K562 (cell line): Measurements from ENCODE around the gene ADGRG1. TPM values are rescaled to one million over a fixed set of nuclear protein-coding genes. Genes with fewer than 3 reads are reported as not detected.

Experiments
- ATAC-seq: fragments of 200-7000 bp; cut with Tn5 transposase; 3 replicates; pipeline ENCODE4 v1.9.1; 2020; ENCODE audit warnings: moderate library complexity
- BruUV-seq: library from RNA; stranded (reverse); fragments of 400-500 nt; replicated peaks from 2 replicates; lab custom pipeline; 2021; lab: Mats Ljungman, UMichigan
- CTCF ChIA-PET: fragments of 300-600 bp; formaldehyde crosslinking; extraction: SDS; loops from one replicate; lab custom pipeline; 2021; ENCODE audit warnings: low intra/inter-chr PET ratio; lab: Yijun Ruan, JAX
- POLR2A ChIA-PET: fragments of 300-600, 350-650 bp; sonication (Branson Sonifier 250); formaldehyde crosslinking; extraction: SDS; loops from one replicate; lab custom pipeline; 2021; ENCODE audit warnings: antibody characterized with exemption, inconsistent platforms; lab: Yijun Ruan, JAX
- DNase-seq, 4 experiments: peaks; one replicate each; pipeline versions ENCODE4 v3.0.0 to v3.0.0-alpha.2; 2011 to 2018; ENCODE audit warnings: low spot score in 3 of 4, mixed read lengths in 3 of 4; ENCODE audit errors: extremely low read depth in 1 of 4
- FAIRE-seq: peaks from 2 replicates; lab custom pipeline; 2011; peaks lifted over from hg19 to GRCh38; lab: Jason Lieb, UNC
- H2AFZ ChIP-seq: 2 replicates; pipeline ENCODE4 v1.6.0; 2011; ENCODE audit warnings: low read depth, low read length, control low read depth, inconsistent platforms
- H3K27ac ChIP-seq: fragments of 200-600 bp; 3 replicates; pipeline ENCODE4 v1.8.0; 2011; ENCODE audit warnings: low read depth, mild to moderate bottlenecking, control low read depth, inconsistent platforms, low read length, moderate library complexity, mixed read lengths; ENCODE audit errors: extremely low read depth
- H3K27me3 ChIP-seq, 2 experiments: fragments of 300-600 bp in 1 of 2; 2 replicates in 1 of 2; 3 replicates in 1 of 2; pipeline versions ENCODE4 v1.6.0 to v1.8.0; 2011; ENCODE audit warnings: inconsistent platforms in 2 of 2, low read length in 2 of 2, mild to moderate bottlenecking in 1 of 2, mixed read lengths in 1 of 2, moderate library complexity in 1 of 2; ENCODE audit not compliant: control insufficient read depth in 2 of 2, insufficient read depth in 2 of 2
- H3K36me3 ChIP-seq: fragments of 300-600 bp; 3 replicates; pipeline ENCODE4 v1.8.0; 2011; ENCODE audit warnings: mild to moderate bottlenecking, low read length, inconsistent platforms; ENCODE audit not compliant: control insufficient read depth, insufficient read depth
- H3K4me1 ChIP-seq, 2 experiments: fragments of 200-600 bp in 1 of 2; replicated peaks in 1 of 2; 2 replicates in 1 of 2; 3 replicates in 1 of 2; pipeline versions ENCODE4 v1.5.1 to v1.8.0; 2011; ENCODE audit warnings: inconsistent platforms in 2 of 2, low read length in 2 of 2, mild to moderate bottlenecking in 1 of 2, mixed read lengths in 1 of 2, moderate library complexity in 1 of 2; ENCODE audit not compliant: control insufficient read depth in 2 of 2, insufficient read depth in 2 of 2
- H3K4me2 ChIP-seq: 2 replicates; pipeline ENCODE4 v1.6.1; 2011; ENCODE audit warnings: low read length, control low read depth, inconsistent platforms, mixed read lengths; ENCODE audit not compliant: insufficient read depth
- H3K4me3 ChIP-seq: fragments of 200-600 bp; sonication (generic), shearing (Covaris generic); 2 replicates; pipeline ENCODE4 v1.5.1; 2016; ENCODE audit warnings: control low read depth, inconsistent platforms
- H3K79me2 ChIP-seq: fragments of 200-600 bp; 3 replicates; pipeline ENCODE4 v1.8.0; 2011; ENCODE audit warnings: low read length, inconsistent platforms; ENCODE audit not compliant: control insufficient read depth, insufficient read depth
- H3K9ac ChIP-seq, 2 experiments: 2 replicates each; pipeline versions ENCODE4 v1.6.0 to v1.6.1; 2011; ENCODE audit warnings: low read depth in 2 of 2, low read length in 2 of 2, control low read depth in 1 of 2, inconsistent platforms in 1 of 2, mild to moderate bottlenecking in 1 of 2, mixed read lengths in 1 of 2; ENCODE audit not compliant: insufficient read depth in 1 of 2
- H3K9me1 ChIP-seq: one replicate; pipeline ENCODE4 v1.6.0; 2011; ENCODE audit warnings: inconsistent platforms, mild to moderate bottlenecking, low read length, moderate library complexity; ENCODE audit not compliant: control insufficient read depth, insufficient read depth
- H3K9me3 ChIP-seq: replicated peaks from 2 replicates; pipeline ENCODE4 v1.5.1; 2011; ENCODE audit warnings: low read depth, low read length, inconsistent platforms; ENCODE audit not compliant: control insufficient read depth, insufficient read depth
- H4K20me1 ChIP-seq: replicated peaks from 2 replicates; pipeline ENCODE4 v1.6.1; 2011; ENCODE audit warnings: low read length, inconsistent platforms, mixed read lengths; ENCODE audit not compliant: control insufficient read depth, insufficient read depth
- GATA2 ChIP-seq: sonication (generic); formaldehyde crosslinking; IDR thresholded peaks from 2 replicates; pipeline ENCODE4 v1.4.0; 2020; ENCODE audit warnings: mild to moderate bottlenecking, missing genetic modification reagents
- MCM5 ChIP-seq: fragments of 450-650 bp; IDR thresholded peaks from 2 replicates; pipeline ENCODE4 v1.6.1; 2016; ENCODE audit warnings: low read depth
- MXI1 ChIP-seq: IDR thresholded peaks from 2 replicates; pipeline ENCODE4 v1.6.1; 2011; ENCODE audit warnings: low read depth, mild to moderate bottlenecking, improper control_type of control experiment, low read length
- MYNN ChIP-seq, 2 experiments: sonication (generic); formaldehyde crosslinking in 1 of 2; IDR thresholded peaks; 2 replicates each; pipeline versions ENCODE4 v1.5.0 to v1.6.1; 2016 to 2020; ENCODE audit warnings: antibody characterized with exemption in 1 of 2, missing genetic modification reagents in 1 of 2
- NRF1 ChIP-seq, 2 experiments: fragments of 450-650 bp; IDR thresholded peaks in 1 of 2; conservative IDR thresholded peaks in 1 of 2; 2 replicates each; pipeline ENCODE4 v1.6.1; 2014; ENCODE audit warnings: mild to moderate bottlenecking in 2 of 2
- TCF7 ChIP-seq: sonication (generic); IDR thresholded peaks from 2 replicates; pipeline ENCODE4 v1.6.1; 2016; ENCODE audit warnings: antibody characterized with exemption, borderline replicate concordance
- YY1 ChIP-seq, 3 experiments: IDR thresholded peaks; 2 replicates each; pipeline ENCODE4 v1.6.1; 2011; ENCODE audit warnings: low read length in 2 of 3, mild to moderate bottlenecking in 2 of 3, moderate library complexity in 2 of 3, borderline replicate concordance in 1 of 3, control low read depth in 1 of 3, low read depth in 1 of 3; ENCODE audit not compliant: insufficient read depth in 3 of 3, insufficient replicate concordance in 2 of 3, control insufficient read depth in 1 of 3, insufficient read length in 1 of 3; ENCODE audit errors: extremely low read depth in 1 of 3
- ZNF175 ChIP-seq: fragments of 200-800 bp; sonication (Bioruptor generic); IDR thresholded peaks from 2 replicates; pipeline ENCODE4 v1.6.1; 2016; ENCODE audit warnings: low read depth, mild to moderate bottlenecking, missing genetic modification characterization, missing compliant biosample characterization
- ZNF445 ChIP-seq: fragments of 250-450 bp; sonication (Bioruptor Pico); IDR thresholded peaks from 2 replicates; pipeline ENCODE4 v1.4.0; 2020; ENCODE audit warnings: low read depth, mild to moderate bottlenecking, moderate library complexity
- WGBS: fragments of 100-300 bp; shearing (Covaris generic); methylation state at CpG from one replicate; pipeline ENCODE4 v1.1.6; 2016; ENCODE audit warnings: low coverage, mixed read lengths; ENCODE audit not compliant: insufficient coverage; ENCODE audit errors: missing lambda C conversion rate; 5-methylcytosine and 5-hydroxymethylcytosine counted together
- in situ Hi-C: fragments of 300-500 bp; cut with MboI; formaldehyde crosslinking; loops from 4 replicates; pipeline ENCODE4 v1.15.0; 2018; ENCODE audit warnings: inconsistent platforms, mixed read lengths
- intact Hi-C: fragments of 100-400 bp; cut with micrococcal nuclease; formaldehyde crosslinking; loops from 2 replicates; pipeline ENCODE4 v1.14.2; 2022
- polyA plus RNA-seq, 8 experiments: library from polyadenylated mRNA; depleted of rRNA in 4 of 8; stranded (reverse) in 5 of 8; unstranded in 3 of 8; fragments of >200 nt; fragmentation: Nextera tagmentation in 2 of 8; fragmentation: Illumina TruSeq in 1 of 8; extraction: Ambion mirVana in 2 of 8; extraction: Trizol in 1 of 8; gene quantifications; 2 replicates each; pipeline versions ENCODE4 v1.2.1 to v1.2.3, GENCODE V29; 2011 to 2014; ENCODE audit warnings: inconsistent platforms in 1 of 8, missing spikeins in 1 of 8
- total RNA-seq, 7 experiments: library from RNA; depleted of rRNA in 6 of 7; stranded (reverse); fragments of >200 nt in 6 of 7; fragmentation: Illumina TruSeq in 2 of 7; extraction: Trizol in 2 of 7; gene quantifications; 2 replicates each; pipeline versions ENCODE4 v1.2.1 to v1.2.3, GENCODE V29; 2011 to 2021; ENCODE audit warnings: low replicate concordance in 1 of 7
- TF ChIP-seq, protein P1 (sequence below): fragments of 250-450 bp; sonication (Bioruptor Pico); IDR thresholded peaks from 2 replicates; pipeline ENCODE4 v1.4.0; 2020
- TF ChIP-seq, protein P2 (sequence below): sonication (generic); formaldehyde crosslinking; IDR thresholded peaks from 2 replicates; pipeline ENCODE4 v1.8.1; 2022; ENCODE audit warnings: missing genetic modification reagents
- TF ChIP-seq, protein P3 (sequence below): sonication (generic); formaldehyde crosslinking; IDR thresholded peaks from 2 replicates; pipeline ENCODE4 v1.9.0; 2022; ENCODE audit warnings: mild to moderate bottlenecking, missing genetic modification reagents
- TF ChIP-seq, protein P4 (sequence below): sonication (generic); formaldehyde crosslinking; IDR thresholded peaks from 2 replicates; pipeline ENCODE4 v1.8.0; 2023; ENCODE audit warnings: mild to moderate bottlenecking, missing genetic modification reagents

The ADGRG1 gene
- total and polyA plus RNA-seq, 9 of the 15 experiments (the other 6 are each of a cell fraction or from before 2014, with no cell fraction given), result 0.04 to 0.31 (median 0.16) TPM; not detected in 6

DNA sequence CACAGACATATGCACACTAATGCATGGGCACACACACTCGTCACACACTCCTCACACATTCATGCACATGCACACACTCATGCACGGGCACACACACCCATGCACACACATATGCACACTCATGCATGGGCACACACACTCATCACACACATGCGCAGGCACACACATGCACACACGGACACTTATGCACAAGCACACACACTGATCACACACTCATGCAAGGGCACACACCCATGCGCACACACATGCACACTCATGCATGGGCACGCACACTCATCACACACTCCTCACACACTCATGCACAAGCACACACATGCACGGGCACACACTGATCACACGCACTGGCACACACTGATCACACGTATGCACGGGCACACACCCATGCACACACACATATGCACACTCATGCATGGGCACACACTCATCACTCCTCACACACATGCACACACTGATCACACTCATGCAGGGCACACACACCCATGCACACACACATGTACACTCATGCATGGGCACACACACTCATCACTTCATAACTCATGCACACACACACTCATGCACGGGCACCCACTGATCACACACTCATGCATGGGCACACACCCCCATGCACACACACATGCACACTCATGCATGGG, 16.1 kb downstream of the ADGRG1 start:
- Histone ChIP-seq H3K9me3 (peaks cover 3% of the 10 kb centered on the region), H3K79me2 (no peaks in the 10 kb centered on the region), H3K4me3 (no peak overlapping the region), H3K9me1 (no peaks in the 10 kb centered on the region), H3K27me3 (peaks cover 2 to 24% of the 10 kb centered on the region in 2 experiments; a peak in 3 of 5 replicates), H3K4me2 (no peak overlapping the region), H4K20me1 (peaks cover 7% of the 10 kb centered on the region), H3K36me3 (no peaks in the 10 kb centered on the region), H3K4me1 (no peaks in the 10 kb centered on the region), H2AFZ (no peak overlapping the region), H3K9ac (no peak overlapping the region), H3K27ac (no peak overlapping the region)
- ATAC-seq (no peak), DNase-seq (no peak), FAIRE-seq (peak; percentile 26)
- BruUV-seq, result no TSS peak
- ChIA-PET POLR2A (interaction anchor here (0.6 to 0.7 kb wide), 2 partner anchors 83 to 109 kb away, joined by 3 read pairs; no protein-coding TSS in a partner anchor), CTCF (no interaction called here)
- intact Hi-C loops (loop anchor here (5.0 to 10.0 kb wide), 3 partner anchors 93 to 350 kb away; partner anchors contain the start of gene KATNB1), in situ Hi-C loops (loop anchor here (5.0 kb wide), 1 partner anchor 57 kb away; no protein-coding TSS in a partner anchor)
- TF ChIP-seq, protein P1, sequence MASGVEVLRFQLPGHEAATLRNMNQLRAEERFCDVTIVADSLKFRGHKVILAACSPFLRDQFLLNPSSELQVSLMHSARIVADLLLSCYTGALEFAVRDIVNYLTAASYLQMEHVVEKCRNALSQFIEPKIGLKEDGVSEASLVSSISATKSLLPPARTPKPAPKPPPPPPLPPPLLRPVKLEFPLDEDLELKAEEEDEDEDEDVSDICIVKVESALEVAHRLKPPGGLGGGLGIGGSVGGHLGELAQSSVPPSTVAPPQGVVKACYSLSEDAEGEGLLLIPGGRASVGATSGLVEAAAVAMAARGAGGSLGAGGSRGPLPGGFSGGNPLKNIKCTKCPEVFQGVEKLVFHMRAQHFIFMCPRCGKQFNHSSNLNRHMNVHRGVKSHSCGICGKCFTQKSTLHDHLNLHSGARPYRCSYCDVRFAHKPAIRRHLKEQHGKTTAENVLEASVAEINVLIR, result no peak
- TF ChIP-seq TCF7, result no peak
- no peak for TF ChIP-seq YY1 (IDR thresholded peaks at IDR 0.05; ENCODE audit: borderline replicate concordance in 1 of 3, control insufficient read depth in 1 of 3, extremely low read depth in 1 of 3, insufficient read depth in 3 of 3, insufficient read length in 1 of 3, insufficient replicate concordance in 2 of 3, low read depth in 1 of 3, low read length in 2 of 3)
- TF ChIP-seq, protein P2, sequence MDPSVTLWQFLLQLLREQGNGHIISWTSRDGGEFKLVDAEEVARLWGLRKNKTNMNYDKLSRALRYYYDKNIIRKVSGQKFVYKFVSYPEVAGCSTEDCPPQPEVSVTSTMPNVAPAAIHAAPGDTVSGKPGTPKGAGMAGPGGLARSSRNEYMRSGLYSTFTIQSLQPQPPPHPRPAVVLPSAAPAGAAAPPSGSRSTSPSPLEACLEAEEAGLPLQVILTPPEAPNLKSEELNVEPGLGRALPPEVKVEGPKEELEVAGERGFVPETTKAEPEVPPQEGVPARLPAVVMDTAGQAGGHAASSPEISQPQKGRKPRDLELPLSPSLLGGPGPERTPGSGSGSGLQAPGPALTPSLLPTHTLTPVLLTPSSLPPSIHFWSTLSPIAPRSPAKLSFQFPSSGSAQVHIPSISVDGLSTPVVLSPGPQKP (CRISPR knock-in tag), result 0 out of 2 replicates have a peak, but pooled peaks have one; percentile 33
- TF ChIP-seq MCM5, result no peak
- TF ChIP-seq, protein P3, sequence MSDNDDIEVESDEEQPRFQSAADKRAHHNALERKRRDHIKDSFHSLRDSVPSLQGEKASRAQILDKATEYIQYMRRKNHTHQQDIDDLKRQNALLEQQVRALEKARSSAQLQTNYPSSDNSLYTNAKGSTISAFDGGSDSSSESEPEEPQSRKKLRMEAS (CRISPR knock-in tag), result peak; percentile 47; the same call in 1 of the 2 replicates
- no peak for TF ChIP-seq MXI1
- TF ChIP-seq MYNN (IDR thresholded peaks at IDR 0.05), result peak; percentile 89
- TF ChIP-seq MYNN (CRISPR knock-in tag; IDR thresholded peaks at IDR 0.05), result no peak
- TF ChIP-seq, protein P4, sequence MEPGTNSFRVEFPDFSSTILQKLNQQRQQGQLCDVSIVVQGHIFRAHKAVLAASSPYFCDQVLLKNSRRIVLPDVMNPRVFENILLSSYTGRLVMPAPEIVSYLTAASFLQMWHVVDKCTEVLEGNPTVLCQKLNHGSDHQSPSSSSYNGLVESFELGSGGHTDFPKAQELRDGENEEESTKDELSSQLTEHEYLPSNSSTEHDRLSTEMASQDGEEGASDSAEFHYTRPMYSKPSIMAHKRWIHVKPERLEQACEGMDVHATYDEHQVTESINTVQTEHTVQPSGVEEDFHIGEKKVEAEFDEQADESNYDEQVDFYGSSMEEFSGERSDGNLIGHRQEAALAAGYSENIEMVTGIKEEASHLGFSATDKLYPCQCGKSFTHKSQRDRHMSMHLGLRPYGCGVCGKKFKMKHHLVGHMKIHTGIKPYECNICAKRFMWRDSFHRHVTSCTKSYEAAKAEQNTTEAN (CRISPR knock-in tag), result peak; percentile 100
- TF ChIP-seq ZNF445 (CRISPR knock-in tag), result no peak
- TF ChIP-seq GATA2 (CRISPR knock-in tag), result no peak
- no peak for TF ChIP-seq NRF1 (conservative IDR thresholded peaks at IDR 0.05 in 1 of 2, IDR thresholded peaks at IDR 0.05 in 1 of 2)
- no peak for TF ChIP-seq ZNF175 (CRISPR knock-in tag)
- 55% methylated on average over 11 of the region's 11 CpGs for WGBS
